Spleen (tissue), 11 donors: ENCODE results near the gene MFAP2. TPM values are rescaled to one million over a fixed set of nuclear protein-coding genes. Genes with fewer than 3 reads are reported as not detected.

ENCODE experiments used
- DNase-seq: peaks from one replicate; pipeline ENCODE4 v3.0.0-alpha.2; 2020
- H3K27ac ChIP-seq, 8 donors: fragments of 200-600 bp; sonication (generic) in 7 of 8; 1 replicate in 4 of 8; 2 replicates in 4 of 8; pipeline versions ENCODE4 v1.5.0 to v1.8.0; 2016 to 2021; ENCODE audit warnings: inconsistent platforms in 4 of 8, mild to moderate bottlenecking in 4 of 8, moderate library complexity in 1 of 8
- H3K27me3 ChIP-seq, 7 donors: fragments of 200-600 bp; sonication (generic) in 6 of 7; replicated peaks in 1 of 7; 1 replicate in 4 of 7; 2 replicates in 3 of 7; pipeline versions ENCODE4 v1.5.0 to v1.8.0; 2016 to 2021; ENCODE audit warnings: inconsistent platforms in 3 of 7, mild to moderate bottlenecking in 1 of 7
- H3K36me3 ChIP-seq, 6 donors: fragments of 200-600 bp; sonication (generic) in 5 of 6; 1 replicate in 4 of 6; 2 replicates in 2 of 6; pipeline versions ENCODE4 v1.5.0 to v1.8.0; 2016 to 2021; ENCODE audit warnings: inconsistent platforms in 2 of 6
- H3K4me1 ChIP-seq, 6 donors: fragments of 200-600 bp; sonication (generic) in 5 of 6; 1 replicate in 3 of 6; 2 replicates in 3 of 6; pipeline versions ENCODE4 v1.5.0 to v1.8.0; 2016 to 2021; ENCODE audit warnings: inconsistent platforms in 3 of 6
- H3K4me3 ChIP-seq, 8 donors: fragments of 200-600 bp; sonication (generic) in 7 of 8; 1 replicate in 4 of 8; 2 replicates in 4 of 8; pipeline versions ENCODE4 v1.5.0 to v1.8.0; 2016 to 2021; ENCODE audit warnings: inconsistent platforms in 4 of 8, mild to moderate bottlenecking in 4 of 8, moderate library complexity in 2 of 8
- H3K9me3 ChIP-seq, 8 donors: fragments of 200-600 bp; sonication (generic) in 7 of 8; 1 replicate in 4 of 8; 2 replicates in 4 of 8; pipeline versions ENCODE4 v1.5.0 to v1.8.0; 2016 to 2021; ENCODE audit warnings: inconsistent platforms in 4 of 8
- CTCF ChIP-seq, 11 experiments: fragments of 200-600 bp in 7 of 11; fragments of 450-650 bp in 4 of 11; sonication (generic) in 4 of 11; IDR thresholded peaks in 8 of 11; conservative IDR thresholded peaks in 3 of 11; 1 replicate in 7 of 11; 2 replicates in 4 of 11; pipeline versions ENCODE4 v1.4.0 to v1.8.0; 2016 to 2021; ENCODE audit warnings: antibody characterized with exemption in 11 of 11, inconsistent platforms in 4 of 11, mild to moderate bottlenecking in 1 of 11
- POLR2A ChIP-seq, 3 donors: fragments of 450-650 bp; IDR thresholded peaks; one replicate each; pipeline ENCODE4 v1.5.1; 2017; ENCODE audit warnings: antibody characterized with exemption in 3 of 3, mild to moderate bottlenecking in 1 of 3
- POLR2AphosphoS5 ChIP-seq, 3 donors: sonication (generic); formaldehyde crosslinking; IDR thresholded peaks; one replicate each; pipeline ENCODE4 v1.5.1; 2017; ENCODE audit warnings: antibody characterized with exemption in 3 of 3
- WGBS, 5 donors: extraction: QIAGEN DNeasy Blood & Tissue Kit in 3 of 5; methylation state at CpG; one replicate each; pipeline versions ENCODE4 v1.1.5 to v1.1.7; 2013 to 2018; 5-methylcytosine and 5-hydroxymethylcytosine counted together
- intact Hi-C: fragments of 100-400 bp; cut with DNase I; formaldehyde crosslinking; loops from one replicate; pipeline ENCODE4 v1.15.0; 2023; ENCODE audit warnings: low total_unique reads
- polyA plus RNA-seq, 3 donors: library from polyadenylated mRNA; stranded (reverse); fragments of 200-250 nt; gene quantifications; one replicate each; pipeline ENCODE4 v1.2.1, GENCODE V29; 2013
- total RNA-seq, 7 donors: library from RNA; depleted of rRNA in 3 of 7; stranded (reverse); fragments of >200 nt in 3 of 7; fragmentation: NEBNext Ultra II Directional in 4 of 7; extraction: Animal tissue kit (Norgen Biotek cat#: 25700) in 4 of 7; gene quantifications; one replicate each; pipeline versions ENCODE4 v1.1.0 to v1.2.1, GENCODE V29; 2016 to 2021
- donor health status: healthy with polysubstance abuse.
- donor health status: DM: no; HTN: no; CAD: no; lungs with moderate emphysema.
- donor health status: DM: no; HTN: no; CAD: no.
- donor health status: Bipolar disorder and iron deficiency.
- donor health status: healthy.
- donor health status: DM: no; HTN: no; CAD: no.
- donor health status: DM: yes; HTN: yes; CAD: no.

MFAP2 gene
- total and polyA plus RNA-seq, 10 donors: 0.77 to 3.9 (median 1.2) TPM; not detected in 3

- Histone ChIP-seq H3K36me3 (peaks cover 0 to 35% (median 9%) of the 10 kb centered on the region in 6 donors), H3K27me3 (no peaks in the 10 kb centered on the region), H3K27ac (no peak overlapping the region), H3K4me1 (peaks cover 3 to 19% (median 16%) of the 10 kb centered on the region in 6 donors), H3K4me3 (no peak overlapping the region), H3K9me3 (no peaks in the 10 kb centered on the region)
- WGBS, 5 donors: 94 to 96% (median 95%) methylated on average over 11 to 12 of the region's 12 CpGs
- TF ChIP-seq CTCF (IDR thresholded peaks at IDR 0.05 in 8 of 11, conservative IDR thresholded peaks at IDR 0.05 in 3 of 11) (no peak), POLR2AphosphoS5 (IDR thresholded peaks at IDR 0.05) (no peak), POLR2A (IDR thresholded peaks at IDR 0.05) (no peak)
- DNase-seq: no peak
- intact Hi-C loops: no loop called here
These were observed 21.9 kb downstream of the MFAP2 start for GRCh38 chr1:16958475-16958874.

- DNase-seq: no peak
- TF ChIP-seq POLR2AphosphoS5 (IDR thresholded peaks at IDR 0.05) (no peak), CTCF (IDR thresholded peaks at IDR 0.05 in 8 of 11, conservative IDR thresholded peaks at IDR 0.05 in 3 of 11) (no peak), POLR2A (IDR thresholded peaks at IDR 0.05) (no peak)
- Histone ChIP-seq H3K27me3 (no peaks in the 10 kb centered on the region), H3K4me3 (no peak overlapping the region), H3K27ac (no peak overlapping the region), H3K36me3 (peaks cover 0 to 40% (median 9%) of the 10 kb centered on the region in 6 donors), H3K9me3 (no peaks in the 10 kb centered on the region), H3K4me1 (peaks cover 3 to 19% (median 16%) of the 10 kb centered on the region in 6 donors)
- intact Hi-C loops: no loop called here
- 45 to 74% (median 53%) methylated on average over 5 to 8 of the region's 8 CpGs for WGBS, 5 donors
These were observed 22.7 kb downstream of the MFAP2 start for GRCh38 chr1:16957731-16958130.

GRCh38 chr1:16956775-16957174 is 23.6 kb downstream of the MFAP2 start:
- intact Hi-C loops: no loop called here
- 85 to 92% (median 89%) methylated on average over 8 of the region's 8 CpGs for WGBS, 5 donors
- no peak for TF ChIP-seq CTCF (IDR thresholded peaks at IDR 0.05 in 8 of 11, conservative IDR thresholded peaks at IDR 0.05 in 3 of 11)
- no peak for TF ChIP-seq POLR2A (IDR thresholded peaks at IDR 0.05)
- no peak for TF ChIP-seq POLR2AphosphoS5 (IDR thresholded peaks at IDR 0.05)

GRCh38 chr1:16955186-16955585 is 25.2 kb downstream of the MFAP2 start:
- intact Hi-C loops: no loop called here
- Histone ChIP-seq H3K27ac (no peak overlapping the region), H3K4me3 (no peak overlapping the region), H3K9me3 (no peaks in the 10 kb centered on the region), H3K4me1 (peaks cover 0 to 13% (median 7%) of the 10 kb centered on the region in 6 donors), H3K36me3 (peaks cover 0 to 40% (median 9%) of the 10 kb centered on the region in 6 donors), H3K27me3 (no peaks in the 10 kb centered on the region)
- WGBS, 5 donors: 95 to 98% (median 96%) methylated on average over 24 to 25 of the region's 25 CpGs
- no peak for TF ChIP-seq CTCF (IDR thresholded peaks at IDR 0.05 in 8 of 11, conservative IDR thresholded peaks at IDR 0.05 in 3 of 11)
- no peak for TF ChIP-seq POLR2A (IDR thresholded peaks at IDR 0.05)
- TF ChIP-seq POLR2AphosphoS5 (IDR thresholded peaks at IDR 0.05): no peak
- DNase-seq: no peak

More at GRCh38 chr1:16956775-16957174, 23.6 kb downstream of the MFAP2 start:
- Histone ChIP-seq H3K9me3 (no peaks in the 10 kb centered on the region), H3K4me3 (no peak overlapping the region), H3K27ac (no peak overlapping the region), H3K36me3 (peaks cover 0 to 40% (median 9%) of the 10 kb centered on the region in 6 donors), H3K4me1 (peaks cover 3 to 23% (median 17%) of the 10 kb centered on the region in 6 donors), H3K27me3 (no peaks in the 10 kb centered on the region)
- no peak for DNase-seq
